ENCODE data around the gene MSH3.

DNA sequence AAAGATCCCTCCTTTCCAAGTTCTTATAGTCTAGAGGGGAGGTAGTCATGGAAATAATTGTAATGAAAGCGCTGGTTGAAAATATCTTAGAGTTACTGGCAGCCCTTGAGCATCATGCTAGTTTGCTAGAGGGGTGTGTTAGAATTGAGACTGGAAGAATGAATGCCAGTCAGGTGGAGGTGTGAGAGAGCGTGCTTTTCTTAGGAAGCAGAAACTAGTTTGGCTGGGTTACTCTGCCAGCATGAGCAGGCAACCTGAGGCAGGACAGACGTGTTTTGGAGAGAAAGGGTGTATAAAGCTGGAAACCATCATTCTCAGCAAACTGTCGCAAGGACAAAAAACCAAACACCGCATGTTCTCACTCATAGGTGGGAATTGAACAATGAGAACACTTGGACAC lies 43.9 kb downstream of the MSH3 start:
- TF ChIP-seq, protein P1, sequence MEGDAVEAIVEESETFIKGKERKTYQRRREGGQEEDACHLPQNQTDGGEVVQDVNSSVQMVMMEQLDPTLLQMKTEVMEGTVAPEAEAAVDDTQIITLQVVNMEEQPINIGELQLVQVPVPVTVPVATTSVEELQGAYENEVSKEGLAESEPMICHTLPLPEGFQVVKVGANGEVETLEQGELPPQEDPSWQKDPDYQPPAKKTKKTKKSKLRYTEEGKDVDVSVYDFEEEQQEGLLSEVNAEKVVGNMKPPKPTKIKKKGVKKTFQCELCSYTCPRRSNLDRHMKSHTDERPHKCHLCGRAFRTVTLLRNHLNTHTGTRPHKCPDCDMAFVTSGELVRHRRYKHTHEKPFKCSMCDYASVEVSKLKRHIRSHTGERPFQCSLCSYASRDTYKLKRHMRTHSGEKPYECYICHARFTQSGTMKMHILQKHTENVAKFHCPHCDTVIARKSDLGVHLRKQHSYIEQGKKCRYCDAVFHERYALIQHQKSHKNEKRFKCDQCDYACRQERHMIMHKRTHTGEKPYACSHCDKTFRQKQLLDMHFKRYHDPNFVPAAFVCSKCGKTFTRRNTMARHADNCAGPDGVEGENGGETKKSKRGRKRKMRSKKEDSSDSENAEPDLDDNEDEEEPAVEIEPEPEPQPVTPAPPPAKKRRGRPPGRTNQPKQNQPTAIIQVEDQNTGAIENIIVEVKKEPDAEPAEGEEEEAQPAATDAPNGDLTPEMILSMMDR (IDR thresholded peaks at IDR 0.05), result no peak
- TF ChIP-seq ZFX (IDR thresholded peaks at IDR 0.05; ENCODE audit: borderline replicate concordance), result no peak
